ENCODE results near the gene ARFIP1. TPM values are rescaled to one million over a fixed set of nuclear protein-coding genes. Genes with fewer than 3 reads are reported as not detected.

Gene ARFIP1
- total RNA-seq, 1 donor from 2014 or later: 32.5 TPM

- peaks cover 39% of the 10 kb centered on the region for H3K36me3 Mint-ChIP-seq
- no peak for TF ChIP-seq CTCF (conservative IDR thresholded peaks at IDR 0.05)
- H3K27ac Mint-ChIP-seq: no peak overlapping the region
- no peak overlapping the region for H3K4me3 Mint-ChIP-seq
- DNase-seq (ENCODE audit: extremely low spot score, unreplicated experiment): no peak
- H3K27me3 Mint-ChIP-seq: no peaks in the 10 kb centered on the region
- no peaks in the 10 kb centered on the region for H3K4me1 Mint-ChIP-seq (ENCODE audit: unreplicated experiment)
- H3K9me3 Mint-ChIP-seq: peaks cover 11% of the 10 kb centered on the region
Measured at GRCh38 chr4:152875261-152875660, 95.5 kb downstream of the ARFIP1 start.

GRCh38 chr4:152877868-152878267 lies 98.1 kb downstream of the ARFIP1 start:
- Mint-ChIP-seq H3K4me1 (ENCODE audit: unreplicated experiment) (no peaks in the 10 kb centered on the region), H3K27ac (no peak overlapping the region), H3K9me3 (peaks cover 11% of the 10 kb centered on the region), H3K36me3 (peaks cover 45% of the 10 kb centered on the region), H3K4me3 (no peak overlapping the region), H3K27me3 (no peaks in the 10 kb centered on the region)
- no peak for TF ChIP-seq CTCF (conservative IDR thresholded peaks at IDR 0.05)
- DNase-seq (ENCODE audit: extremely low spot score, unreplicated experiment): no peak

GRCh38 chr4:152880263-152880662 lies 100.5 kb downstream of the ARFIP1 start:
- no peak for DNase-seq (ENCODE audit: extremely low spot score, unreplicated experiment)
- no peaks in the 10 kb centered on the region for H3K27me3 Mint-ChIP-seq
- peaks cover 11% of the 10 kb centered on the region for H3K9me3 Mint-ChIP-seq
- H3K27ac Mint-ChIP-seq: no peak overlapping the region
- peaks cover 40% of the 10 kb centered on the region for H3K36me3 Mint-ChIP-seq
- no peak overlapping the region for H3K4me3 Mint-ChIP-seq
- H3K4me1 Mint-ChIP-seq (ENCODE audit: unreplicated experiment): no peaks in the 10 kb centered on the region
- TF ChIP-seq CTCF (conservative IDR thresholded peaks at IDR 0.05): no peak

GRCh38 chr4:152881974-152882373 lies 102.2 kb downstream of the ARFIP1 start:
- peaks cover 33% of the 10 kb centered on the region for H3K36me3 Mint-ChIP-seq
- no peaks in the 10 kb centered on the region for H3K27me3 Mint-ChIP-seq
- DNase-seq (ENCODE audit: extremely low spot score, unreplicated experiment): no peak
- no peaks in the 10 kb centered on the region for H3K4me1 Mint-ChIP-seq (ENCODE audit: unreplicated experiment)
- peaks cover 10% of the 10 kb centered on the region for H3K9me3 Mint-ChIP-seq
- no peak overlapping the region for H3K4me3 Mint-ChIP-seq
- TF ChIP-seq CTCF (conservative IDR thresholded peaks at IDR 0.05): no peak
- H3K27ac Mint-ChIP-seq: no peak overlapping the region

GRCh38 chr4:152885185-152885584 lies 105.4 kb downstream of the ARFIP1 start:
- Mint-ChIP-seq H3K4me1 (ENCODE audit: unreplicated experiment) (no peaks in the 10 kb centered on the region), H3K9me3 (no peaks in the 10 kb centered on the region), H3K36me3 (peaks cover 35% of the 10 kb centered on the region), H3K27ac (no peak overlapping the region), H3K27me3 (no peaks in the 10 kb centered on the region), H3K4me3 (no peak overlapping the region)
- no peak for TF ChIP-seq CTCF (conservative IDR thresholded peaks at IDR 0.05)
- no peak for DNase-seq (ENCODE audit: extremely low spot score, unreplicated experiment)

- Mint-ChIP-seq H3K27me3 (no peaks in the 10 kb centered on the region), H3K4me1 (ENCODE audit: unreplicated experiment) (no peaks in the 10 kb centered on the region), H3K27ac (no peak overlapping the region), H3K4me3 (no peak overlapping the region), H3K36me3 (peaks cover 39% of the 10 kb centered on the region), H3K9me3 (no peaks in the 10 kb centered on the region)
- TF ChIP-seq CTCF (conservative IDR thresholded peaks at IDR 0.05): no peak
- no peak for DNase-seq (ENCODE audit: extremely low spot score, unreplicated experiment)
Measured at GRCh38 chr4:152886201-152886600, 106.4 kb downstream of the ARFIP1 start.

Data from type B pancreatic cell (in vitro differentiated cells).